Esophagus squamous epithelium (tissue), 5 donors: ENCODE results near the gene SLCO1B3. TPM values are rescaled to one million over a fixed set of nuclear protein-coding genes. Genes with fewer than 3 reads are reported as not detected.

Experiments
- DNase-seq: peaks from one replicate; lab custom pipeline; 2025; lab: John Stamatoyannopoulos, UW
- H3K27ac ChIP-seq, 4 donors: fragments of 200-600 bp; sonication (generic); one replicate each; pipeline ENCODE4 v1.5.1; 2016 to 2019; ENCODE audit warnings: mild to moderate bottlenecking in 1 of 4
- H3K27me3 ChIP-seq, 4 donors: fragments of 200-600 bp; sonication (generic); 1 replicate in 3 of 4; 2 replicates in 1 of 4; pipeline versions ENCODE4 v1.5.1 to v1.6.0; 2017 to 2021; ENCODE audit warnings: antibody characterized with exemption in 1 of 4
- H3K36me3 ChIP-seq, 3 donors: fragments of 200-600 bp; sonication (generic); one replicate each; pipeline ENCODE4 v1.5.1; 2016 to 2019
- H3K4me1 ChIP-seq, 3 donors: fragments of 200-600 bp; sonication (generic); one replicate each; pipeline ENCODE4 v1.5.1; 2017 to 2019
- H3K4me3 ChIP-seq, 4 donors: fragments of 200-600 bp; sonication (generic); 1 replicate in 3 of 4; 2 replicates in 1 of 4; pipeline ENCODE4 v1.5.1; 2016 to 2019; ENCODE audit warnings: mild to moderate bottlenecking in 2 of 4, moderate library complexity in 1 of 4
- H3K9me3 ChIP-seq, 3 donors: fragments of 200-600 bp; sonication (generic); one replicate each; pipeline ENCODE4 v1.5.1; 2016 to 2019
- CTCF ChIP-seq, 6 experiments: fragments of 450-650 bp in 4 of 6; fragments of 200-600 bp in 2 of 6; sonication (generic) in 2 of 6; IDR thresholded peaks; one replicate each; pipeline ENCODE4 v1.5.1; 2016 to 2019; ENCODE audit warnings: antibody characterized with exemption in 6 of 6, mild to moderate bottlenecking in 4 of 6, moderate library complexity in 4 of 6
- POLR2A ChIP-seq, 4 donors: fragments of 450-650 bp; IDR thresholded peaks; one replicate each; pipeline ENCODE4 v1.6.1; 2017; ENCODE audit warnings: antibody characterized with exemption in 4 of 4, mild to moderate bottlenecking in 4 of 4, moderate library complexity in 3 of 4
- WGBS, 2 donors: methylation state at CpG; one replicate each; pipeline ENCODE4 v1.1.5; 2018; 5-methylcytosine and 5-hydroxymethylcytosine counted together
- intact Hi-C: fragments of 100-400 bp; cut with DNase I; formaldehyde crosslinking; loops from one replicate; pipeline ENCODE4 v1.15.0; 2022
- total RNA-seq, 4 donors: library from RNA; depleted of rRNA; stranded (reverse); fragments of >200 nt; gene quantifications; one replicate each; pipeline ENCODE4 v1.1.0, GENCODE V29; 2016
- donor health status: DM: yes; HTN: yes; CAD: no.

Gene SLCO1B3
- total RNA-seq, 4 donors from 2014 or later: 0.59 TPM; not detected in 3

- intact Hi-C loops: no loop called here
- DNase-seq: no peak
- no peak for TF ChIP-seq CTCF (IDR thresholded peaks at IDR 0.05)
- TF ChIP-seq POLR2A (IDR thresholded peaks at IDR 0.05): no peak
- no peak overlapping the region for H3K4me3 ChIP-seq
- no peaks in the 10 kb centered on the region for H3K27me3 ChIP-seq
- no peaks in the 10 kb centered on the region for H3K4me1 ChIP-seq
- no peaks in the 10 kb centered on the region for H3K36me3 ChIP-seq
- H3K27ac ChIP-seq: no peak overlapping the region
- H3K9me3 ChIP-seq: no peaks in the 10 kb centered on the region
These were observed 72.8 kb downstream of the SLCO1B3 start for GRCh38 chr12:20883288-20883687.

- no peaks in the 10 kb centered on the region for H3K4me1 ChIP-seq
- DNase-seq: no peak
- no peak overlapping the region for H3K4me3 ChIP-seq
- no peaks in the 10 kb centered on the region for H3K27me3 ChIP-seq
- no peak overlapping the region for H3K27ac ChIP-seq
- intact Hi-C loops: no loop called here
- TF ChIP-seq POLR2A (IDR thresholded peaks at IDR 0.05) (no peak), CTCF (IDR thresholded peaks at IDR 0.05) (no peak)
- WGBS, 2 donors: 36 to 57% methylated on average over 1 of the region's 1 CpG
- no peaks in the 10 kb centered on the region for H3K9me3 ChIP-seq
- H3K36me3 ChIP-seq: no peaks in the 10 kb centered on the region
These were observed 74.6 kb downstream of the SLCO1B3 start for GRCh38 chr12:20885116-20885515.

GRCh38 chr12:20885552-20885951, 75.0 kb downstream of the SLCO1B3 start:
- Histone ChIP-seq H3K4me1 (no peaks in the 10 kb centered on the region), H3K27ac (no peak overlapping the region), H3K27me3 (no peaks in the 10 kb centered on the region), H3K36me3 (no peaks in the 10 kb centered on the region), H3K9me3 (no peaks in the 10 kb centered on the region), H3K4me3 (no peak overlapping the region)
- DNase-seq: no peak
- 56 to 59% methylated on average over 2 of the region's 2 CpGs for whole genome bisulfite sequencing, 2 donors
- TF ChIP-seq POLR2A (IDR thresholded peaks at IDR 0.05) (no peak), CTCF (IDR thresholded peaks at IDR 0.05) (no peak)
- intact Hi-C loops: no loop called here

- intact Hi-C loops: no loop called here
These were observed 106.8 kb downstream of the SLCO1B3 start for GRCh38 chr12:20917269-20917668.

GRCh38 chr12:20917819-20918218, 107.3 kb downstream of the SLCO1B3 start:
- 88 to 90% methylated on average over 1 of the region's 1 CpG for WGBS, 2 donors
- Histone ChIP-seq H3K27ac (no peak overlapping the region), H3K4me1 (no peaks in the 10 kb centered on the region), H3K27me3 (no peaks in the 10 kb centered on the region), H3K36me3 (no peaks in the 10 kb centered on the region), H3K9me3 (peaks cover 0 to 7% (median 0%) of the 10 kb centered on the region in 3 donors), H3K4me3 (no peak overlapping the region)
- DNase-seq: no peak
- no peak for TF ChIP-seq CTCF (IDR thresholded peaks at IDR 0.05)
- no peak for TF ChIP-seq POLR2A (IDR thresholded peaks at IDR 0.05)
- intact Hi-C loops: no loop called here

More at GRCh38 chr12:20917269-20917668, 106.8 kb downstream of the SLCO1B3 start:
- DNase-seq: no peak
- no peaks in the 10 kb centered on the region for H3K27me3 ChIP-seq
- no peak overlapping the region for H3K4me3 ChIP-seq
- peaks cover 0 to 7% (median 0%) of the 10 kb centered on the region in 3 donors for H3K9me3 ChIP-seq
- H3K27ac ChIP-seq: no peak overlapping the region
- no peak for TF ChIP-seq POLR2A (IDR thresholded peaks at IDR 0.05)
- no peaks in the 10 kb centered on the region for H3K4me1 ChIP-seq
- no peaks in the 10 kb centered on the region for H3K36me3 ChIP-seq
- 53 to 81% methylated on average over 4 to 5 of the region's 6 CpGs for WGBS, 2 donors

GRCh38 chr12:20931894-20932293, 121.4 kb downstream of the SLCO1B3 start:
- no peaks in the 10 kb centered on the region for H3K4me1 ChIP-seq
- no peaks in the 10 kb centered on the region for H3K9me3 ChIP-seq
- 68 to 82% methylated on average over 4 of the region's 4 CpGs for WGBS, 2 donors
- no peak for DNase-seq
- no peaks in the 10 kb centered on the region for H3K36me3 ChIP-seq
- no peak overlapping the region for H3K4me3 ChIP-seq
- no peaks in the 10 kb centered on the region for H3K27me3 ChIP-seq
- intact Hi-C loops: no loop called here
- TF ChIP-seq POLR2A (IDR thresholded peaks at IDR 0.05) (no peak), CTCF (IDR thresholded peaks at IDR 0.05) (no peak)
- H3K27ac ChIP-seq: no peak overlapping the region
